ENCODE measurements around the gene COL4A1.

Gene COL4A1

DNA sequence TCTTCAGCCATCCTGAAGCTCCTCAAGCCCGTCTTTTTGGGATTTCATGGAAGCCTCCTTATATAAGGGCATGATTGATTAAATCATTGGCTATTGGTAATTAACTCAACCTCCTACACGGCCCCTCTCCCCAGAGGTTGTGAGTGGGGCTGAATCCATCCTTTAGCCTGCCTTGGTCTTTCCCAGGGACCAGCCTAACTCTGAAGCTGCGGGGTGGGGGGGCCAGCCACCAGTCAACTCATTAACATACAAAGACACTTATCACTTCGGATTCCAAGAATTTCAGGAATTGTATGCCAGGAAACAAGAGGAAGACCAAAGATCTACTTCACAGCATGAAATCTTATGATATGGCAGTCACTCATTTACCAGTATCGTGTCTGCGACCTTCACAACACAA is 9.9 kb downstream of the COL4A1 start:
- TF ChIP-seq TAF1 (IDR thresholded peaks at IDR 0.05; ENCODE audit: low read depth) (no peak), FOXM1 (IDR thresholded peaks at IDR 0.05; ENCODE audit: borderline replicate concordance, low read depth) (no peak), CEBPB (IDR thresholded peaks at IDR 0.05) (no peak), EP300 (IDR thresholded peaks at IDR 0.05; ENCODE audit: borderline replicate concordance) (no peak), RAD21 (IDR thresholded peaks at IDR 0.05; ENCODE audit: low read depth) (no peak), EGR1 (IDR thresholded peaks at IDR 0.05) (no peak), ZBTB7A (IDR thresholded peaks at IDR 0.05; ENCODE audit: low read depth) (no peak), YY1 (IDR thresholded peaks at IDR 0.05; ENCODE audit: low read depth) (no peak), TEAD4 (IDR thresholded peaks at IDR 0.05) (no peak), CREB1 (IDR thresholded peaks at IDR 0.05; ENCODE audit: low read depth) (no peak), NFIC (IDR thresholded peaks at IDR 0.05) (no peak), TCF12 (IDR thresholded peaks at IDR 0.05; ENCODE audit: low read depth) (no peak)
- TF ChIP-seq, protein P1, sequence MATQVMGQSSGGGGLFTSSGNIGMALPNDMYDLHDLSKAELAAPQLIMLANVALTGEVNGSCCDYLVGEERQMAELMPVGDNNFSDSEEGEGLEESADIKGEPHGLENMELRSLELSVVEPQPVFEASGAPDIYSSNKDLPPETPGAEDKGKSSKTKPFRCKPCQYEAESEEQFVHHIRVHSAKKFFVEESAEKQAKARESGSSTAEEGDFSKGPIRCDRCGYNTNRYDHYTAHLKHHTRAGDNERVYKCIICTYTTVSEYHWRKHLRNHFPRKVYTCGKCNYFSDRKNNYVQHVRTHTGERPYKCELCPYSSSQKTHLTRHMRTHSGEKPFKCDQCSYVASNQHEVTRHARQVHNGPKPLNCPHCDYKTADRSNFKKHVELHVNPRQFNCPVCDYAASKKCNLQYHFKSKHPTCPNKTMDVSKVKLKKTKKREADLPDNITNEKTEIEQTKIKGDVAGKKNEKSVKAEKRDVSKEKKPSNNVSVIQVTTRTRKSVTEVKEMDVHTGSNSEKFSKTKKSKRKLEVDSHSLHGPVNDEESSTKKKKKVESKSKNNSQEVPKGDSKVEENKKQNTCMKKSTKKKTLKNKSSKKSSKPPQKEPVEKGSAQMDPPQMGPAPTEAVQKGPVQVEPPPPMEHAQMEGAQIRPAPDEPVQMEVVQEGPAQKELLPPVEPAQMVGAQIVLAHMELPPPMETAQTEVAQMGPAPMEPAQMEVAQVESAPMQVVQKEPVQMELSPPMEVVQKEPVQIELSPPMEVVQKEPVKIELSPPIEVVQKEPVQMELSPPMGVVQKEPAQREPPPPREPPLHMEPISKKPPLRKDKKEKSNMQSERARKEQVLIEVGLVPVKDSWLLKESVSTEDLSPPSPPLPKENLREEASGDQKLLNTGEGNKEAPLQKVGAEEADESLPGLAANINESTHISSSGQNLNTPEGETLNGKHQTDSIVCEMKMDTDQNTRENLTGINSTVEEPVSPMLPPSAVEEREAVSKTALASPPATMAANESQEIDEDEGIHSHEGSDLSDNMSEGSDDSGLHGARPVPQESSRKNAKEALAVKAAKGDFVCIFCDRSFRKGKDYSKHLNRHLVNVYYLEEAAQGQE (IDR thresholded peaks at IDR 0.05; ENCODE audit: low read depth): no peak
- TF ChIP-seq, protein P2, sequence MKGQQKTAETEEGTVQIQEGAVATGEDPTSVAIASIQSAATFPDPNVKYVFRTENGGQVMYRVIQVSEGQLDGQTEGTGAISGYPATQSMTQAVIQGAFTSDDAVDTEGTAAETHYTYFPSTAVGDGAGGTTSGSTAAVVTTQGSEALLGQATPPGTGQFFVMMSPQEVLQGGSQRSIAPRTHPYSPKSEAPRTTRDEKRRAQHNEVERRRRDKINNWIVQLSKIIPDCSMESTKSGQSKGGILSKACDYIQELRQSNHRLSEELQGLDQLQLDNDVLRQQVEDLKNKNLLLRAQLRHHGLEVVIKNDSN (IDR thresholded peaks at IDR 0.05): no peak
- TF ChIP-seq, protein P3, sequence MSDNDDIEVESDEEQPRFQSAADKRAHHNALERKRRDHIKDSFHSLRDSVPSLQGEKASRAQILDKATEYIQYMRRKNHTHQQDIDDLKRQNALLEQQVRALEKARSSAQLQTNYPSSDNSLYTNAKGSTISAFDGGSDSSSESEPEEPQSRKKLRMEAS (IDR thresholded peaks at IDR 0.05): no peak

DNA sequence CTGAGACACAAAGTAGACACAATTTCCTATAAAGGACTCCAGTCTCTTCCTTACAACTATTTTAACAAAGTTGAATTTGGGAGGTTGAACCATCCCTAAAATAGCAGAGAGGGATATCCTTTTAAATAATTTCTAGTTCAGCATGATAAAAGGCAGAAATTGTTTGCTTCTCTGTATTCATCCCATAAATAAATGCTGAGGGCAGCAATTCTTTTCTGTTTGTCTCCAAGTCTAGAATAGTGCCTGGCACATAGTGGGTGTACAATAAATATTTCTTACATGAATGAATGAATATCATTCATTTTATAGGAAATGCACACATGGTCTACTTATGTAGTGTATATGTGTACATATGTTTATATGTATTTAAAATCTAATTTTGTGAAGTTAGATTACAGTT is 12.3 kb downstream of the COL4A1 start:
- TF ChIP-seq CREB1 (IDR thresholded peaks at IDR 0.05; ENCODE audit: low read depth) (no peak), TAF1 (IDR thresholded peaks at IDR 0.05; ENCODE audit: low read depth) (no peak), NFIC (IDR thresholded peaks at IDR 0.05) (no peak), YY1 (IDR thresholded peaks at IDR 0.05; ENCODE audit: low read depth) (no peak), TCF12 (IDR thresholded peaks at IDR 0.05; ENCODE audit: low read depth) (no peak), EP300 (IDR thresholded peaks at IDR 0.05; ENCODE audit: borderline replicate concordance) (no peak)
- TF ChIP-seq, protein P1 (IDR thresholded peaks at IDR 0.05; ENCODE audit: low read depth): no peak
- TF ChIP-seq, protein P2 (IDR thresholded peaks at IDR 0.05): no peak
- TF ChIP-seq, protein P3 (IDR thresholded peaks at IDR 0.05): no peak

DNA sequence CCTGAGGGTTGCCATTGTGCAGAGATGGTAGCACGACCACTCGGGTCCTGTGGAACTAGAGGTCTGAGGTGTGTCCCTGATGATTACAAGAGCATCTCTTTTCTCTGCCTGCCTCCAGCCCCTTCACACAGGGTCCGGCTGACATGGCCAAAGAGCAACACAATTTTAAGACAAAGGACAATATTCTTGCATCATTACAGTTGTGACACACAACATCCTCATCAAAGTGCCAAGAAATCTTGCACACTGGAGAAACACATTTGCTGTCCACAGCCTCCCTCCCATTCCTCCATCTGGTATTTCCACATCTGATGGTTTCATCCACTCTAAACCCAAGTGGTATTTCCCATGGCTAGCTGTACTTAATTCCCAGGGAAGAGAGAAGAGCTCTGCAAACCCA is 12.8 kb downstream of the COL4A1 start:
- TF ChIP-seq ZBTB7A (IDR thresholded peaks at IDR 0.05; ENCODE audit: low read depth) (no peak), YY1 (IDR thresholded peaks at IDR 0.05; ENCODE audit: low read depth) (no peak), EP300 (IDR thresholded peaks at IDR 0.05; ENCODE audit: borderline replicate concordance) (no peak), EGR1 (IDR thresholded peaks at IDR 0.05) (no peak), FOXM1 (IDR thresholded peaks at IDR 0.05; ENCODE audit: borderline replicate concordance, low read depth) (no peak), TEAD4 (IDR thresholded peaks at IDR 0.05) (no peak), TCF12 (IDR thresholded peaks at IDR 0.05; ENCODE audit: low read depth) (no peak), CEBPB (IDR thresholded peaks at IDR 0.05) (no peak), TAF1 (IDR thresholded peaks at IDR 0.05; ENCODE audit: low read depth) (no peak), RAD21 (IDR thresholded peaks at IDR 0.05; ENCODE audit: low read depth) (no peak), CREB1 (IDR thresholded peaks at IDR 0.05; ENCODE audit: low read depth) (no peak), NFIC (IDR thresholded peaks at IDR 0.05) (no peak)
- TF ChIP-seq, protein P1 (IDR thresholded peaks at IDR 0.05; ENCODE audit: low read depth): no peak
- TF ChIP-seq, protein P3 (IDR thresholded peaks at IDR 0.05): no peak
- TF ChIP-seq, protein P2 (IDR thresholded peaks at IDR 0.05): no peak

DNA sequence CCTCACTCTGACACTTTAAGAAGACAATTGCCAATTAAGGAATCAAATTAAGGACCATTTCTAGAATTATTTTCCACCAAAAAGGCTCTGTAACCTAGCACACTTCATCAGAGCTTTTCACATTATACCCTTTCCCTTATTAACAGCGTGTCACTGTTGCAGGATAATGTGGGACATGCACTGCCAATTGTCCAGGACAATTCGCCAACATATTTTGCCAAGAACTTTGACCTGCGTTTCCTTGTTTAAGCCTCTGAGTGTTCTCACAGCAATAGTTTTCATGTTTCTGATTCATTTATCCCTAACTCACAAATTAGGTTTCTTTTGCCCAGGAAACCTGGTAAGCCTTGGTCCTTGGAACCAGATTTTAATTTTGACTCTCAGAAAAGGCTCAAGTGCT is 13.3 kb downstream of the COL4A1 start:
- TF ChIP-seq CREB1 (IDR thresholded peaks at IDR 0.05; ENCODE audit: low read depth) (no peak), TEAD4 (IDR thresholded peaks at IDR 0.05) (no peak), NFIC (IDR thresholded peaks at IDR 0.05) (no peak), CEBPB (IDR thresholded peaks at IDR 0.05) (no peak), TCF12 (IDR thresholded peaks at IDR 0.05; ENCODE audit: low read depth) (no peak), RAD21 (IDR thresholded peaks at IDR 0.05; ENCODE audit: low read depth) (no peak), ZBTB7A (IDR thresholded peaks at IDR 0.05; ENCODE audit: low read depth) (no peak), EGR1 (IDR thresholded peaks at IDR 0.05) (no peak), EP300 (IDR thresholded peaks at IDR 0.05; ENCODE audit: borderline replicate concordance) (no peak), FOXM1 (IDR thresholded peaks at IDR 0.05; ENCODE audit: borderline replicate concordance, low read depth) (no peak), YY1 (IDR thresholded peaks at IDR 0.05; ENCODE audit: low read depth) (no peak), TAF1 (IDR thresholded peaks at IDR 0.05; ENCODE audit: low read depth) (no peak)
- TF ChIP-seq, protein P3 (IDR thresholded peaks at IDR 0.05): no peak
- TF ChIP-seq, protein P2 (IDR thresholded peaks at IDR 0.05): no peak
- TF ChIP-seq, protein P1 (IDR thresholded peaks at IDR 0.05; ENCODE audit: low read depth): no peak

All from Ishikawa (cell line).